SK-N-MC (cell line): ENCODE data around the gene TUBA4A.

ENCODE experiments used
- EZH2 ChIP-seq: fragments of 200-600 bp; sonication (generic); IDR thresholded peaks from one replicate; pipeline ENCODE4 v1.6.1; 2017; ENCODE audit warnings: antibody characterized with exemption
- FOXP2 ChIP-seq: optimal IDR thresholded peaks from 2 replicates; pipeline ENCODE3; 2011; ENCODE audit warnings: mild to moderate bottlenecking, moderate library complexity; ENCODE audit not compliant: insufficient read depth; ENCODE audit errors: extremely low read length, control extremely low read depth
- POLR2AphosphoS5 ChIP-seq: IDR thresholded peaks from 2 replicates; pipeline ENCODE4 v1.6.1; 2012; ENCODE audit warnings: mild to moderate bottlenecking, low read depth, low read length, borderline replicate concordance

- TF ChIP-seq POLR2AphosphoS5 (no peak), EZH2 (no peak), FOXP2 (no peak)
These were observed 44.2 kb upstream of the TUBA4A start for GRCh38 chr2:219297766-219298456.
